Sigmoid colon (tissue), 7 donors: ENCODE measurements around the gene MRPL55. TPM values are rescaled to one million over a fixed set of nuclear protein-coding genes. Genes with fewer than 3 reads are reported as not detected.
"Not testable (repeated sequence)": the region's sequence is repeated elsewhere in the genome, so short reads cannot be mapped to it uniquely, and the experiment has no call there.

Source experiments
- DNase-seq: peaks from one replicate; pipeline ENCODE4 v3.0.0-alpha.2; 2019
- H3K27ac ChIP-seq, 4 donors: fragments of 200-600 bp; sonication (generic); one replicate each; pipeline ENCODE4 v1.5.1; 2016 to 2019; ENCODE audit warnings: mild to moderate bottlenecking in 1 of 4
- H3K27me3 ChIP-seq, 3 donors: fragments of 200-600 bp; sonication (generic); one replicate each; pipeline ENCODE4 v1.5.1; 2019; ENCODE audit warnings: mild to moderate bottlenecking in 1 of 3
- H3K36me3 ChIP-seq, 4 donors: fragments of 200-600 bp; sonication (generic); one replicate each; pipeline ENCODE4 v1.5.1; 2016 to 2019
- H3K4me1 ChIP-seq, 4 donors: fragments of 200-600 bp; sonication (generic); one replicate each; pipeline ENCODE4 v1.5.1; 2017 to 2019
- H3K4me3 ChIP-seq, 4 donors: fragments of 200-600 bp; sonication (generic); one replicate each; pipeline ENCODE4 v1.5.1; 2017 to 2019; ENCODE audit warnings: mild to moderate bottlenecking in 2 of 4, moderate library complexity in 1 of 4
- H3K9me3 ChIP-seq, 4 donors: fragments of 200-600 bp in 3 of 4; sonication (generic) in 3 of 4; one replicate each; pipeline versions ENCODE4 v1.5.1 to v1.6.1; 2013 to 2019
- EP300 ChIP-seq, 4 donors: sonication (generic); formaldehyde crosslinking; IDR thresholded peaks; one replicate each; pipeline ENCODE4 v1.6.1; 2017; ENCODE audit warnings: antibody characterized with exemption in 4 of 4
- POLR2A ChIP-seq, 2 donors: fragments of 450-650 bp; IDR thresholded peaks; one replicate each; pipeline ENCODE4 v1.6.1; 2016; ENCODE audit warnings: antibody characterized with exemption in 2 of 2, mild to moderate bottlenecking in 2 of 2, moderate library complexity in 2 of 2
- POLR2AphosphoS5 ChIP-seq, 4 donors: sonication (generic); formaldehyde crosslinking; IDR thresholded peaks; one replicate each; pipeline ENCODE4 v1.6.1; 2017; ENCODE audit warnings: antibody characterized with exemption in 4 of 4
- WGBS, 2 donors: extraction: QIAGEN DNeasy Blood & Tissue Kit; methylation state at CpG; one replicate each; pipeline ENCODE4 v1.1.7; 2013; 5-methylcytosine and 5-hydroxymethylcytosine counted together
- intact Hi-C: fragments of 100-400 bp; cut with DNase I; formaldehyde crosslinking; loops from one replicate; pipeline ENCODE4 v1.15.1; 2023
- polyA plus RNA-seq, 3 donors: library from polyadenylated mRNA; stranded (reverse); fragments of 200-250 nt; gene quantifications; one replicate each; pipeline ENCODE4 v1.2.3, GENCODE V29; 2013
- total RNA-seq, 4 donors: library from RNA; depleted of rRNA; stranded (reverse); fragments of >200 nt; gene quantifications; one replicate each; pipeline ENCODE4 v1.1.0, GENCODE V29; 2016
- TF ChIP-seq, protein P1 (sequence below), 4 experiments: fragments of 450-650 bp in 3 of 4; fragments of 200-600 bp in 1 of 4; IDR thresholded peaks; one replicate each; pipeline ENCODE4 v1.5.1; 2016 to 2019; ENCODE audit warnings: antibody characterized with exemption in 4 of 4, mild to moderate bottlenecking in 3 of 4, moderate library complexity in 2 of 4
- donor health status: healthy with polysubstance abuse.
- donor health status: Bipolar disorder and iron deficiency.
- donor health status: healthy.

MRPL55 gene
- total and polyA plus RNA-seq, 7 donors = 53.5 to 90.6 (median 77.4) TPM

DNA sequence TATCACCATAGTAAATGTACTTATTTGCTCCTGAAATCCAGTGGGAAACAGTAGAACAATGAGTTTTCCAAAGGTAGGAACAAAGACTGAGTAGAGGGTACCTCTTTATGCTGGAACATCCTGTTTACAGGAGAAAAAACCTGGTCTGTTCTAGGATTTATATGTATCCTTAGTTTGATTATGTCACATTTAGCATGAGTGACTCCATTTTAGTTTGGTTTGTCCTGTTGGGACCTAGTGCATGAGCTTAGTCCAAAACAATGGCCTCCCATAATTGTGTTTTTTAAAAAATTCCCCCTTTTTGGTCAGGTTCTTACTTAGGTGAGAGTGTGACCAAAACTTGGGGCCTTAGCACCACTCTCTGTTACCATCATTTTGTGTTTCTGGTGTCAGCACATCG is 3.5 kb upstream of the MRPL55 start:
- intact Hi-C loops = no loop called here
- no peak overlapping the region for H3K4me3 ChIP-seq
- no peaks in the 10 kb centered on the region for H3K27me3 ChIP-seq
- H3K36me3 ChIP-seq = peaks cover 0 to 5% (median 3%) of the 10 kb centered on the region in 4 donors
- WGBS, 2 donors = 83 to 91% methylated on average over 1 of the region's 1 CpG
- no peaks in the 10 kb centered on the region for H3K9me3 ChIP-seq
- no peak overlapping the region for H3K27ac ChIP-seq
- peaks cover 0 to 26% (median 21%) of the 10 kb centered on the region in 4 donors for H3K4me1 ChIP-seq
- TF ChIP-seq POLR2A (IDR thresholded peaks at IDR 0.05) (no peak), EP300 (IDR thresholded peaks at IDR 0.05) (no peak), POLR2AphosphoS5 (IDR thresholded peaks at IDR 0.05) (no peak)
- TF ChIP-seq, protein P1, sequence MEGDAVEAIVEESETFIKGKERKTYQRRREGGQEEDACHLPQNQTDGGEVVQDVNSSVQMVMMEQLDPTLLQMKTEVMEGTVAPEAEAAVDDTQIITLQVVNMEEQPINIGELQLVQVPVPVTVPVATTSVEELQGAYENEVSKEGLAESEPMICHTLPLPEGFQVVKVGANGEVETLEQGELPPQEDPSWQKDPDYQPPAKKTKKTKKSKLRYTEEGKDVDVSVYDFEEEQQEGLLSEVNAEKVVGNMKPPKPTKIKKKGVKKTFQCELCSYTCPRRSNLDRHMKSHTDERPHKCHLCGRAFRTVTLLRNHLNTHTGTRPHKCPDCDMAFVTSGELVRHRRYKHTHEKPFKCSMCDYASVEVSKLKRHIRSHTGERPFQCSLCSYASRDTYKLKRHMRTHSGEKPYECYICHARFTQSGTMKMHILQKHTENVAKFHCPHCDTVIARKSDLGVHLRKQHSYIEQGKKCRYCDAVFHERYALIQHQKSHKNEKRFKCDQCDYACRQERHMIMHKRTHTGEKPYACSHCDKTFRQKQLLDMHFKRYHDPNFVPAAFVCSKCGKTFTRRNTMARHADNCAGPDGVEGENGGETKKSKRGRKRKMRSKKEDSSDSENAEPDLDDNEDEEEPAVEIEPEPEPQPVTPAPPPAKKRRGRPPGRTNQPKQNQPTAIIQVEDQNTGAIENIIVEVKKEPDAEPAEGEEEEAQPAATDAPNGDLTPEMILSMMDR (IDR thresholded peaks at IDR 0.05) = no peak
- DNase-seq = no peak

DNA sequence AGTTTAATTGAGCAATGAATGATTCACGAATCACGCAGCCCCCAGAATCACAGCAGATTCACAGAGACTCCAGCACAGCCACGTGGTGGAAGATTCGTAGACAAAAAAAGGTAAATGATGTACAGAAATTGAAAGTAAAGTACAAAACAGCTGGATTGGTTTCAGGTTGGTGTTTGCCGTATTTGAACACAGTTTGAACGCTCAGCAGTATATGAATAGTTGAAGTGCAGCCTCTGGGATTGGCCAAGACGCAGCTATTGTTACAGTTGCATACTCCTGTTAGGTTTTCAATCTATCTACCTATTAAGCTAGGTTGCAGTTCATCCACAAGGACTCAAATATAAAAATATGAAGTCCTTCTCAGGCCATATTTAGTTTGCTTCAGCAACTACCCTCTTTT is 3.1 kb upstream of the MRPL55 start:
- no peaks in the 10 kb centered on the region for H3K9me3 ChIP-seq
- H3K4me1 ChIP-seq = peaks cover 0 to 27% (median 23%) of the 10 kb centered on the region in 4 donors
- TF ChIP-seq EP300 (IDR thresholded peaks at IDR 0.05) (no peak), POLR2AphosphoS5 (IDR thresholded peaks at IDR 0.05) (no peak), POLR2A (IDR thresholded peaks at IDR 0.05) (no peak)
- TF ChIP-seq, protein P1 (IDR thresholded peaks at IDR 0.05) = no peak
- no peaks in the 10 kb centered on the region for H3K27me3 ChIP-seq
- peaks cover 0 to 10% (median 6%) of the 10 kb centered on the region in 4 donors for H3K36me3 ChIP-seq
- no peak overlapping the region for H3K4me3 ChIP-seq
- intact Hi-C loops = no loop called here
- DNase-seq = no peak
- 86 to 89% methylated on average over 7 of the region's 7 CpGs for WGBS, 2 donors
- H3K27ac ChIP-seq = no peak overlapping the region

DNA sequence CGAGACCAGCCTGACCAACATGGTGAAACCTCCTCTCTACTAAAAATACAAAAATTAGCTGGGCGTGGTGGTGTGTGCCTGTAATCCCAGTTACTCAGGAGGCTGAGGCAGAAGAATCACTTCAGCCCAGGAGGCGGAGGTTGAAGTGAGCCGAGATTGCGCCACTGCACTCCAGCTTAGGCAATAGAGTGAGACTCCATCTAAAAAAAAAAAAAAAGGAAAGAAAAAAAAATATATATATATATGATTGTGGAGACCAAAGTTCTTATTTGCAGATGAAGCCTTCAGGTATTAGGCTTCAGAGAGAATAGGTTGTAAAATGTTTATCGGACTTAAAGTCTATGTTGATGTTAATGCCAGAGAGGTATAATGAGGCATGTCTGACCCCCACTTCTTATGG is 2.2 kb upstream of the MRPL55 start:
- H3K27me3 ChIP-seq, H3K9me3 ChIP-seq, H3K27ac ChIP-seq, intact Hi-C loops, DNase-seq, H3K4me3 ChIP-seq: not testable (repeated sequence)
- Histone ChIP-seq H3K4me1 (peaks cover 0 to 27% (median 23%) of the 10 kb centered on the region in 4 donors), H3K36me3 (peaks cover 0 to 16% (median 9%) of the 10 kb centered on the region in 4 donors)
- 81 to 88% methylated on average over 6 of the region's 6 CpGs for WGBS, 2 donors

DNA sequence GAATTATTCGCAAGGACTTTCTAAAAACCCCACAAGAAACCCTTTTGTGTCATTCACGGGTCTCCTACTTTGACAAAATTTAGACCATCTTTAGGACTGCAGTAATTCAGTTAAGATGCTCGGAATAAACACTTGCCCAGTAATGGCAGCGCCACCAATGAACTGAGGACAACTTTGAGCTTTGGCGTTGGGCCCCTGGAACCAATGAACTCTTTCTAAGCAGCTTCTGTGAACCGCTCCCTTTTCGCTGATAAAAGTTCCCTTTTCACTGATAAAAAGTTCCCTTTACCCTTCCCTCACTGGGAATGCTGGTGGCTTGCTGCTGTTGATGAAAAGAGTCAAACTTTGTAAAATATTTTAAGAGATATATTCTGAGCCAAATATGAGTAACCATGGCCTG is 1.5 kb upstream of the MRPL55 start:
- WGBS, 2 donors = 92 to 93% methylated on average over 7 of the region's 7 CpGs
- intact Hi-C loops = no loop called here
- TF ChIP-seq, protein P1 (IDR thresholded peaks at IDR 0.05) = no peak
- no peak for TF ChIP-seq POLR2A (IDR thresholded peaks at IDR 0.05)
- TF ChIP-seq POLR2AphosphoS5 (IDR thresholded peaks at IDR 0.05) = no peak
- TF ChIP-seq EP300 (IDR thresholded peaks at IDR 0.05) = no peak
- Histone ChIP-seq H3K27ac (peak overlapping the region in 3 of 4 donors; percentile 89 to 97 (median 96)), H3K4me3 (peak overlapping the region in 1 of 4 donors; percentile 94), H3K9me3 (no peaks in the 10 kb centered on the region), H3K4me1 (peaks cover 0 to 27% (median 23%) of the 10 kb centered on the region in 4 donors), H3K27me3 (no peaks in the 10 kb centered on the region), H3K36me3 (peaks cover 0 to 24% (median 12%) of the 10 kb centered on the region in 4 donors)
- DNase-seq = no peak

DNA sequence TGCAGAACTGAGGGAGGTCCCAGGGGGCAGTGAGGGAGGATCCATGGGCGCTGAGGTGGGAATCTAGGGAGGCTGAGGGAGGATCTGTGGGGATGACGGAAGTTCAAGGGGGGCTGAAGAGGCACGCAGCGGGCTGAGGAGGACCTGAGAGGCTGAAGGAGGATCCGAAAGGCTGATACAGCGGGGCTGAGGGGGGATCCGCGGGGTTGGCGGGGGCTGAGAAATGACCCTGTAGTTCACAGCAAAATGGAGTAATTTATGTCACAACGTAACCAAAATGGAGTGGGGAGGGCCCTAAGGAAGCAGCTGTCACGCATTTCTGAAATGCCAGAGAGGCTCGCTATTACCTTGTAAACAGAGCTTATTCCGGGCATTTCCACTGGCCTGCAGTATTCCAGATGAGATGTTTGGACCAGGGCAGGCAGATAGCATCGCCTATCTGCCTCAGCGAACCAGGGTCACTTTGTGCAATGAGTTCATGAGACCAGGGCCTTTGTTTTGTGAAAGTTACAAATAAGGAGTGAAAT is 926 bp upstream of the MRPL55 start:
- no peak for DNase-seq
- H3K4me3 ChIP-seq = peak overlapping the region; percentile 72 to 98 (median 88)
- intact Hi-C loops = loop anchor here (2.0 kb wide), 1 partner anchor 29 kb away; no protein-coding TSS in a partner anchor
- WGBS, 2 donors = 29 to 36% methylated on average over 15 of the region's 15 CpGs
- H3K27ac ChIP-seq = peak overlapping the region; percentile 89 to 97 (median 96)
- H3K9me3 ChIP-seq = no peaks in the 10 kb centered on the region
- H3K36me3 ChIP-seq = peaks cover 0 to 25% (median 12%) of the 10 kb centered on the region in 4 donors
- no peaks in the 10 kb centered on the region for H3K27me3 ChIP-seq
- TF ChIP-seq POLR2AphosphoS5 (IDR thresholded peaks at IDR 0.05) (no peak), POLR2A (IDR thresholded peaks at IDR 0.05) (no peak), EP300 (IDR thresholded peaks at IDR 0.05) (no peak)
- TF ChIP-seq, protein P1 (IDR thresholded peaks at IDR 0.05) = no peak
- peaks cover 0 to 27% (median 23%) of the 10 kb centered on the region in 4 donors for H3K4me1 ChIP-seq
